GM21723 (cell line): ENCODE data around the gene BCL11A.

Experiments used
- ATAC-seq: cut with Tn5 transposase; IDR thresholded peaks from one replicate; pipeline ENCODE4 v1.9.1; 2021; ENCODE audit warnings: mild to moderate bottlenecking, moderate library complexity; ENCODE audit not compliant: unreplicated experiment

The BCL11A gene

DNA sequence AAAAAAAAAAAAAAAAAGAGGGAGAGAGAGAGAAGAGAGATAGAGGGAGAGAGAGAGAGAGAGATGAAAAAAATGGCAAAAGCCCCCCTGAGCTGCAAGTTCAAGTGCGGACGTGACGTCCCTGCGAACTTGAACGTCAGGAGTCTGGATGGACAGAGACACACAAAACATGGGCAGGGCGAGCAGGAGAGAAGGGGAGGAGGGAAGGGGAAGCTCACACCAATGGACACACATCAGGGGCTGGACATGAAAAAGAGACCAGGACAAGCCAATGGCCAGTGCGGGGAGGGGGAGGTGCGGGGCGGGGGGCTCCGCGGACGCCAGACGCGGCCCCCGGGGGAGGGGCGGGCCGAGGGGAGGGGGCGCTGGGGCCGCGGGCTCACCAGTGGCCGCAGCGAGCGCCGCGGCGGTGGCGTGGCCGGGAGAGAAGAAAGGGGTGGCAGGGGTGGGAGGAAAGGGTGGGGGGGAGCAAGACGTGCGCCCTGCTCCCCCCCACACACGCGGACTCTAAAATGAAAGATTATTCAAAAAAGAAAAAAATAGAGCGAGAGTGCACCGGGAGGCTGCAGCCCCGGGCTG is at the start of gene BCL11A:
Gene BCL11A, minus strand, starts transcription at position 160 of the 579 bp plus-strand sequence. CDS start 384 bp downstream, outside the sequence.
- ATAC-seq: peak; percentile 16

DNA sequence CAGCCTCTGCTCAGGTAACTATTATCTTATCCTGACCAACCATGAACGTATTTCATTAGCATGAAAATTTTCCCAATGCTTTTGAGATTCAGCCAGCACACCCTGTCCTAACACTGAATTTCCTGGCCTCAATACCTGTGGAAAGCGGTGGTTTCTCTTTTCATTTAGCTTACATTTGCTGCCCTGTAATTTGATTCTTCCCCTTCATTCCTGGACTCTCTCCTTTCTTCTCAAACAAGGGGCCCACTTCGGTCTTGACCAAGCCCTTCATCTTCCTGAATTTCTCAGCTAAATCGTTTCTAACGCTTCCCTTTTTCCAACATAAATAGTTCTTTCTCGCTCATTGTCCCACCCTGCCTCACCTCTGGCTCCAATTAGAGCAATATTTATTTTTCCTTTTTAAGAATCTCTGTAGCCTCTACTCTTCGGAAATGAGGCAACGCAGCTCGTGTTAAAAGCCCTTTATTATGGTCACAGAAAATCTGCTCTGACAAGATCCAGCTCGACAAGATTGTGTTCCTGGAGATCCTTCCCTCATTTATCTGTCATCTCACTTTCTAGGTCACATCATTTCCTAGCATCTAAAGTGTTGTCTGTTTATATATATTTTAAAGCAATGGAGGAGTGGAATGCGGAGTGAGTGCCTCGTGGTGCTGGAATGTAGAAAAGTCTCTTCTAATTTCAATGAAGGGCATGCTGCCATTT is 49.5 kb upstream of the BCL11A start:
- ATAC-seq: no peak

GRCh38 chr2:60602388-60602787 is 48.9 kb upstream of the BCL11A start:
- ATAC-seq: no peak

DNA sequence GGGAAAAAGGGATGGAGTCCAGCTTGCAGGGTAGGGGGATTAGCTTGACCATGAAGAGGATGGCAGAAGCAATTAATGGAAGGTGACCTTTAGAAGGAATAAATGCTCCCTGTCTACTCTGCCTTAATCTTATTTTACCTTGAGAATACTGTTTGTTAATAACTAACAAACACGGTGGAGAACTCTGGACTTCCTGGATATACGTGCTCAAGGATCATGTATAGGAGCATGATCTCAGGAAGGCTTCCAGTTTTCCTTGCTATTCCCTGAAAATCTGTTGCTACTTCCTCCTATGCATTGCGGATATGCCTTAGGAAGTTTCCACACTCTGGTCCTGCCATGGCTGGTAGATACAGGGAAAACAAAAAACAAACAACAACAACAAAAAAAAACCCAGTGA is 44.8 kb upstream of the BCL11A start:
- no peak for ATAC-seq

DNA sequence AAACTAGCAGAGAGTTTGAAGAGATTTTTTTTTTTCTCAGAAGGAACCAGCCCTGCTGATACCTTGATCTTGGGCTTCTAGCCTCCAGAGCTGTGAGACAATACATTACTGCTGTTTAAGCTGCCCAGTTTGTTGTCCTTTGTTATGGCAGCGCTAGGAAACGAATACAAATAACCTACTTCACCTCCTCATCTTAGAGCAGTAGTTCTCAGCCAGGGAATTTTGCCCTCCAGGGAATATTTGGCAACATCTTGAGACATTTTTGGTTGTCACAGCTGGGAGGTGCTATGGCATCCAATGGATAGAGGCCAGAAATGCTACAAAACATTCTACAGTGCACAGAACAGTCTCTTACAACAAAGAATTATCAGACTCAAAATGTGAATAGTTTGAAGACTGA is 43.9 kb upstream of the BCL11A start:
- ATAC-seq: no peak

- ATAC-seq: no peak
These were observed 43.0 kb upstream of the BCL11A start for GRCh38 chr2:60596411-60596810.

DNA sequence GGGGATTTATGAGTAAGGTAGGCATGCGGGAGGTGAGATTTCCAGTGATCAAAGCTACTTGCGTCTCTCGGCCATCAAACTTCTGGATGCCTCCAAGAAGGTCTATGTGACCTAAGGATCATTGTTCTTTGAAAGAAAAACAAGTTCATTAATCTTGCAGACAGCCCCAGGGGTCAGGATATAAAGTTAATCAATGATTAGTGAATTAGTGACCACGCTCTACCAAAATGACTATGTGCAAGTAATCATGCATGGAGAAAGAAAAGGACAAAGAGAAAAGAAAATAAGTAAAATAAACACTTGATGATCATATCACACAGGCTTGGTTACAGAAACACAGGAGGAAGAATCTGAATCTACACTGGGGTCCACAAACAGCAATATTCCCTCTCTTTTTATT is 42.5 kb upstream of the BCL11A start:
- ATAC-seq: no peak

DNA sequence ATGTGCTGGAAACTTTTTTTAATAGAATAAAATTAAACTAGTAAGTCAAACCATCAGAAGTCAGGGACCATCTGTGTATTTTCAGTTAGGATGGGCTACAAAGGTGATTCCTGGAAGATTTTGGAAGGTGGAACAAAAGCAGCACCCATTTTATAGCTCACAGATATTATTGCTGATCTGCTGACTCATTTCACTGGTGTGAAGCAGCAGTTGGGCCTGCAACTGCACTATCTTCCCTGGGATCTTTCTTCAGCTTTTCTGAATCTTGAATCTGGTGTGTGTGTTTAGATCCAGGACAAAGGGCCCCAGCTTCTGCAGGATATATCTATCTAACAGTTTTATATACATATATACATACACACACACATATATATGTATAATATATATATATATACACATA is 35.6 kb upstream of the BCL11A start:
- ATAC-seq: no peak

- no peak for ATAC-seq
These were observed 32.6 kb upstream of the BCL11A start for GRCh38 chr2:60586081-60586480.

- ATAC-seq: no peak
These were observed 31.8 kb upstream of the BCL11A start for GRCh38 chr2:60585276-60585675.

DNA sequence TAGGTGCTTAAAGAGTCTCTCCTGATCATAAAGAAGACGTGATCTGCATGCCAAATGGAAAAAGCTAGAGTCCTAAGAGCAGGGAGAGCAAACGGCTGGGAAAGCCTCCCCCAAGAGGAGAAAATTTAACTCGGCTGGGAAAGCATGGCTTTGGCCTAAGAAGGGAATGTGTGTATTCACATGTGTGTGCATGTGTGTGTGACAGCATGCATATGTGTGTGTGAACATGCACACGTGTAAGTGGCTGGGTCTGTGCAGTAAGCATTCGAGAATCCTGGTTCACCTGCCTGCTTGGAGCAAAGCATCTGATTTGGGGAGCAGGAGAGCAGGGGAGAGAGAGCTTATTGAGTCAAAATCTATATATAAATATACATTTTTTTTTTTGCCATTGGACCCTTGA is 30.1 kb upstream of the BCL11A start:
- no peak for ATAC-seq

DNA sequence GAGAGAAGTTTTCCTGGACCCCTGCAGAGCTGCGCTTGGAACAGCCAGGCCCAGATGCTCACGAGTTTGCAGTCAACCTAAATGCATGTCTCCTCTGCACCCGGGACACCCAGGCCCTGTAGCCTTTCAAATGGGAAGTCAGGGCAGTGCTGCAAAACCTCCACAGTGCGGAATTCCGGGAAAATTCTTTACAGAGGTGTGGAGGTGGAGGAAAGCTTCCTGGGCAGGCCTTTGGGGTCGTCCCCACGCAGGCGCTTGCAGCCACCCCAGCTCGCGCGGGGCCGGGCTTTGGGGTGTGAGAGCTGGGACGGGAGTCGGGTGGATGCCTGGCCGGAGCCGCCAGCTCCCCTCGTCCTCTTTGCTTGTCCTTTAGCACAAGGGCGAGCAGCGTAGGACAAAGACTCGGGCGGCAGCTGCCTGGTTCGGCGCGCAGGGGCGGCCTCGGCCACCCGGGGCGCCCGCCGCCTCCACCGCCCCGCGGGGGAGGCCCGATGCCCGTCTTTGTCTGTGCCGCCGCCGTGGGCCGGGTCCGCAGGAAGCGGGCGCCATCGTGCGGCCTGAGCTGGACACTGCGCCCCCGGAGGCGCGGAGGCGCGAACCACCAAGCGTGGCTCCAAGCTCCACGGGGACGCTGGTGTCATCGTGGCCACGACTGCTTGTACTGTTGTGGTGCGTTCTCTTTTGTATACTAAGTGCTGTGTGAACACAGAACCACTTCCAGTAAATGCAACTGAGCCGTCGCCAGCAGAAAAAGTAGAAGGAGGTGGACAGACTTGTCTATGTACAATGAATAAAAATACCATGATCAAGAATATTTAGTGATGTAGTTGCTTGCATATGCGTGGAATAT is 28.2 kb upstream of the BCL11A start:
- peak; percentile 98 for ATAC-seq

DNA sequence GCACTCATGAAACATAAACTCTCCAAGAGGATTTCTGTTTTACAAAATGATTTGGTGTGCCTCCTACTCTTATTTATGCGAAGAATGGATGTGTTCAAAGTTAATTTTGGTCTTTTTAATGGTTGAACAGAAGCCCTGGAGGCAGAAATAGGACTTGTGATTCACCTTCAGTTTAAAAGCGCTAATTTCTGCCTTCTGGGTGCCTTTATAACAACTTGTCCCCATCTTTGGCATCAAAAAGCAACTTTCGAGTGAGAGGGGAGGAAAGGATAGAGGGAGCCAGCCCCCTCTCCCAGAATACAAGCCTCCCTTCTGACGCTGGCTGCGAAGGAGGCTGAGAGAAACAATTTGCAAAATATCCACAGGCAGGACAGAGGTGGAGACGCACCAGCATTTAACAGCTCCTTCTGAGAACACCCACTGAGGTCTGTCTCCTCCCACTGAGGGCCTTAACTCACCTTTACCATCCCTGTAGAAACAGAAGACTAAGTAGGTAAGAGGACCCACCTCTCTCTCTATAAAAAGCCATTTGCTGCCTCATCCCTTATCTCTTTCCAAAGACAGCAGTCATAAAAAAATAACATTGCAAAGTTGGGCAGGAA is 24.3 kb upstream of the BCL11A start:
- ATAC-seq: no peak

DNA sequence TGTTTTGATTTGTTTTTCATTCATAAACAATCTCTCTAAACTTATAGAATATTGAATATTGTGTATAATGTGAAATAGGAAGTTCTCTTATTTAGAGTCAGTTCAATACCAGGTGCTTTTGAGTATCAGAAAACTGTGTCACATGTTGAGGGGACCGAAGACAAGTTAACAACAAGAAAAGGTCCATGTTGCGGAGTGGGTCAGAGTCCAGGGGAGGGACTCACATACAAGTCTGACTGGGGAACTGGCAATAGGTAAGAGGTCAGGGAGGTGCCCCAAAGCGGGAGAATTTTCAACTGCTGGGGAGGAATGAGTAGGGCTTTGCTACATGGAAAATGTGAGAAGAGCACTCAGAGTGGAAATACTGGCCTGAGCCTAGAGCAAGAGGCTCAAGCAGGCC is 19.8 kb upstream of the BCL11A start:
- no peak for ATAC-seq

GRCh38 chr2:60570251-60570650 is 16.8 kb upstream of the BCL11A start:
- no peak for ATAC-seq

- ATAC-seq: no peak
These were observed 16.2 kb upstream of the BCL11A start for GRCh38 chr2:60569680-60570111.

GRCh38 chr2:60567919-60568768 is 14.7 kb upstream of the BCL11A start:
- no peak for ATAC-seq

DNA sequence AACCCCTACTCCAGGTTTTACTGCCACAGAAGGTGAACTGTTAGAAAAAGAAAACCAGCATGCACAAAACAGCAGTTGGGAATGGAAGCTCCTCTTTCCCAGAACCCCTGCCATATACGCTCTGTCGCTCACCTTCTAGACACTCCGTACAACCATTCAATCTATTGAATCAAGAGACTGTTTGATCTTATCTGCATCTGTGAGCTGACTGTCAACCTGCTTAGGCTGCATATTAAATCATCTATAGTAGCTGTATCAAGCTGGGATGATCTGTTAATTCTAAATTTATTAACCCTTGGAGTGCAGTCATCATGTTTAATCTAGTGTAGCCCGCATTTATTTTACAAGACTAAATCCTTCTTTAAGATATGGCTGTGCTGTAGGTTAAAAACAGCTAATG is 13.6 kb upstream of the BCL11A start:
- ATAC-seq: no peak

DNA sequence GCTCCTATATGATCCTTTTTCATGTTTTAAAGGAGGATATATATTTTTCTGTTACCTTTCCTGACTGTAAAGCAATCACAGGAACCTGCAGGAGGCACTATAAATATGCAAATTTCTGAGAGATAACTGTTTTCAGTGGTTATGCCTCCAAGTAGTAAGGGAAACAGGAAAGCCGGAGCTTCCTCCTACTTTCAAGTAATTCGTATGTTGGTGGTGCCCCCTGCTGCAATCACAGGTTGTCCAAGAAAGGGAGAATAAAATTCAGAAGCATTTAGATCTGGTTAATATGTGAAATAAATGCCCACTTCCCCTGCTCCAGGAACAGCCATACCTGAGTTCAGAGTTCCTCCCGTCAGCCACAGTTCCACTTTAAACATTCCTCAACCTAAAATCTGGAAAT is 12.0 kb upstream of the BCL11A start:
- ATAC-seq: no peak
